Camera-type eye (tissue), 1 donor: ENCODE results near the gene DCLRE1C. TPM values are rescaled to one million over a fixed set of nuclear protein-coding genes. Genes with fewer than 3 reads are reported as not detected.

ENCODE experiments used
- total RNA-seq: library from RNA; depleted of rRNA; stranded (reverse); fragments of >200 nt; gene quantifications from one replicate; pipeline ENCODE4 v1.2.3, GENCODE V29; 2014

The DCLRE1C gene
- total RNA-seq, result 13.6 TPM

GRCh38 chr10:14954001-14954770, at the start of gene DCLRE1C:
Gene DCLRE1C (minus strand): TSS chr10:14954096. CDS start chr10:14954010, 86 bp downstream.

DNA sequence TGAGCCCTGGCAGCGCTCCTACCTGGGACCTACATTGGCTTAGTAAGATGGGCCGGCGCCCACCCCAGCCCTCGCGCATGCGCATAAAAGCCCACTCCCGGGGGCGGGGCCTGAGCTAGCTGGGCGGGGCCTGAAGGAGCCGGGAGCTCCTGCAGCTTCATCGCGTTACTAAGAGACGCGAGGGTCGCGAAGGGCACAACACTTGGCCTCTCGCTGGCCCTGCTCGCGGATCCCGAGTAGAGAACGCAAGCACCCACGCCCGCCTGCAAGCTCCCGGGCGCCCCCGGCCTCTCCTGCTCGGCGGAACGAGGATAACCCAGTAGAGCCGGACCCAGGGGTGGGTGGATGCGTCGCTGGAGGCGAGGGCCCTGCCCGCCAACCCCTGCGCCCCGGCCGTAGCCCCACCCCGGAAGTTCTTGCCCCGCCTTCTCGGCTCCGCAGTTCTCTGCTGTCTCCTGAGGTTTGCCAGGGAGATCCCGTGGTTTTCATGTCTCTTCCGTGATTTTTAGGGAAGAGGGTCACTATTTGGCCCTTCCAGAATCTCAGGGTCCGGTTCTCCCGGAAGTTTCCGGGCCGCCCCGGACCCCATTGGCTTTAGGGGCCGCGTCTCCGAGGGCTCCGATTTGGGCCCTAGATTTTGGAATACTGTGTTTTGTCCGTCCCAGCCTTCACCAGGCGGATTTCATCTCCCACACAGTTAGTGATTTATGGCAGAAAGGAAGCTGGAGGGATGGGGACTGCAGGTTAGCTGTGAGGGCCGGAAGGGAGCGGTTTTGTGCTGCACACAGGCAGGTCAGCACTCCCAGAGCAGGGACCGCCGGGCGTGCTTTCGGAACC, 5.5 kb upstream of the DCLRE1C start, which contains the start of gene MEIG1:
Gene MEIG1, plus strand, starts transcription at position 168 of the 837 bp plus-strand sequence. CDS start 7,081 bp downstream, outside the sequence.

GRCh38 chr10:14878266-14879123, 75.4 kb downstream of the DCLRE1C start, which contains the start of gene SUV39H2:
Gene SUV39H2 (plus strand): TSS chr10:14878866. CDS start chr10:14878889, 23 bp downstream.

Other genes starting within 250 kb of the DCLRE1C start
- gene FAM107B, start 179.2 kb downstream of the DCLRE1C start, total RNA-seq, result 122 TPM
- gene CDNF, start 116.1 kb downstream of the DCLRE1C start, total RNA-seq, result 3.0 TPM
- gene HSPA14, start 115.8 kb downstream of the DCLRE1C start, total RNA-seq, result 13.8 TPM
- gene MSANTD7, start 115.8 kb downstream of the DCLRE1C start, total RNA-seq, result 28.4 TPM
- 31.0 TPM for gene SUV39H2, start 75.2 kb downstream of the DCLRE1C start, total RNA-seq
- gene MEIG1, start 5.3 kb upstream of the DCLRE1C start, total RNA-seq, result not detected
- 0.93 TPM for gene OLAH, start 89.8 kb upstream of the DCLRE1C start, total RNA-seq
- 9.8 TPM for gene ACBD7, start 134.7 kb upstream of the DCLRE1C start, total RNA-seq
- 11.1 TPM for gene RPP38, start 143.3 kb upstream of the DCLRE1C start, total RNA-seq
- 35.6 TPM for gene NMT2, start 214.6 kb upstream of the DCLRE1C start, total RNA-seq